ENCODE data around the gene KIF21A. TPM values are rescaled to one million over a fixed set of nuclear protein-coding genes. Genes with fewer than 3 reads are reported as not detected.

KIF21A gene
- total RNA-seq, 1 experiment from 2014 or later: 29.1 TPM

DNA sequence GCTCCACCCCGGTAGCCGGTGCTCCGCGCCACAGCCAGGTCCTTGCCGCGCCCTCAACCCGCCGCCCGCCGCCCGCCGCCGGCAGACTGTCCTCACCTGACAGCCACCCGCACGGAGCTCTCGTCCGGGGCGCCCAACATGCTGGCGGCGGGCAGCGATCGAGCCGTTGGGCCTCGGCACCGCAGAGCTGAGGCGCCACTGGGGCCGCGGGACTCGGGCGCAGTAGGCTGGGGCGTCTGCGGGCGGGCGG lies 164 bp downstream of the KIF21A start:
- intact Hi-C loops (cut with micrococcal nuclease): no loop called here
- H3K4me3 ChIP-seq (replicated peaks in 1 of 2; ENCODE audit: low read depth in 1 of 2, low read length in 2 of 2): peak overlapping the region; percentile 80 to 87
- peak overlapping the region; percentile 77 for H3K9ac ChIP-seq (ENCODE audit: low read length)
- BruUV-seq (replicated peaks): no TSS peak
- peak overlapping the region; percentile 91 for H3K27ac ChIP-seq (ENCODE audit: low read depth, low read length)
- DNase-seq (ENCODE audit: low read depth, low spot score) (no peak), ATAC-seq (peak; percentile 40)
- no peaks in the 10 kb centered on the region for H3K36me3 ChIP-seq (ENCODE audit: control insufficient read depth in 1 of 2, insufficient read depth in 2 of 2, low read length in 2 of 2)
- TF ChIP-seq POLR2A (IDR thresholded peaks at IDR 0.05; ENCODE audit: borderline replicate concordance, extremely low read depth, insufficient read depth, insufficient read length): no peak
- no peak for TF ChIP-seq CEBPB (IDR thresholded peaks at IDR 0.05; ENCODE audit: low read depth)
- TF ChIP-seq, protein P1, sequence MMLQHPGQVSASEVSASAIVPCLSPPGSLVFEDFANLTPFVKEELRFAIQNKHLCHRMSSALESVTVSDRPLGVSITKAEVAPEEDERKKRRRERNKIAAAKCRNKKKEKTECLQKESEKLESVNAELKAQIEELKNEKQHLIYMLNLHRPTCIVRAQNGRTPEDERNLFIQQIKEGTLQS (IDR thresholded peaks at IDR 0.05): no peak
- no peak for TF ChIP-seq SRF (IDR thresholded peaks at IDR 0.05; ENCODE audit: low read depth)
- TF ChIP-seq, protein P2, sequence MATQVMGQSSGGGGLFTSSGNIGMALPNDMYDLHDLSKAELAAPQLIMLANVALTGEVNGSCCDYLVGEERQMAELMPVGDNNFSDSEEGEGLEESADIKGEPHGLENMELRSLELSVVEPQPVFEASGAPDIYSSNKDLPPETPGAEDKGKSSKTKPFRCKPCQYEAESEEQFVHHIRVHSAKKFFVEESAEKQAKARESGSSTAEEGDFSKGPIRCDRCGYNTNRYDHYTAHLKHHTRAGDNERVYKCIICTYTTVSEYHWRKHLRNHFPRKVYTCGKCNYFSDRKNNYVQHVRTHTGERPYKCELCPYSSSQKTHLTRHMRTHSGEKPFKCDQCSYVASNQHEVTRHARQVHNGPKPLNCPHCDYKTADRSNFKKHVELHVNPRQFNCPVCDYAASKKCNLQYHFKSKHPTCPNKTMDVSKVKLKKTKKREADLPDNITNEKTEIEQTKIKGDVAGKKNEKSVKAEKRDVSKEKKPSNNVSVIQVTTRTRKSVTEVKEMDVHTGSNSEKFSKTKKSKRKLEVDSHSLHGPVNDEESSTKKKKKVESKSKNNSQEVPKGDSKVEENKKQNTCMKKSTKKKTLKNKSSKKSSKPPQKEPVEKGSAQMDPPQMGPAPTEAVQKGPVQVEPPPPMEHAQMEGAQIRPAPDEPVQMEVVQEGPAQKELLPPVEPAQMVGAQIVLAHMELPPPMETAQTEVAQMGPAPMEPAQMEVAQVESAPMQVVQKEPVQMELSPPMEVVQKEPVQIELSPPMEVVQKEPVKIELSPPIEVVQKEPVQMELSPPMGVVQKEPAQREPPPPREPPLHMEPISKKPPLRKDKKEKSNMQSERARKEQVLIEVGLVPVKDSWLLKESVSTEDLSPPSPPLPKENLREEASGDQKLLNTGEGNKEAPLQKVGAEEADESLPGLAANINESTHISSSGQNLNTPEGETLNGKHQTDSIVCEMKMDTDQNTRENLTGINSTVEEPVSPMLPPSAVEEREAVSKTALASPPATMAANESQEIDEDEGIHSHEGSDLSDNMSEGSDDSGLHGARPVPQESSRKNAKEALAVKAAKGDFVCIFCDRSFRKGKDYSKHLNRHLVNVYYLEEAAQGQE (IDR thresholded peaks at IDR 0.05; ENCODE audit: low read depth): no peak
- TF ChIP-seq ZFX (IDR thresholded peaks at IDR 0.05): no peak; the same call in 1 of the 2 replicates
- no peak for TF ChIP-seq SP1 (IDR thresholded peaks at IDR 0.05; ENCODE audit: low read depth)
- no peak for TF ChIP-seq ZNF274 (IDR thresholded peaks at IDR 0.05; ENCODE audit: low read depth, low read length)
- no peak for TF ChIP-seq CBX3 (IDR thresholded peaks at IDR 0.05; ENCODE audit: low read depth)
- TF ChIP-seq EGR1 (IDR thresholded peaks at IDR 0.05; ENCODE audit: low read depth): no peak
- no peaks in the 10 kb centered on the region for H4K20me1 ChIP-seq (ENCODE audit: insufficient read depth)
- H2AFZ ChIP-seq (ENCODE audit: low read depth, low read length, poor library complexity, severe bottlenecking): no peak overlapping the region
- RAD21 ChIA-PET (ENCODE audit: low non-redundant PET in 1 of 2, low total read pairs in 2 of 2, uncharacterized antibody in 2 of 2, unreplicated experiment in 2 of 2): no interaction called here
- H3K9me2 ChIP-seq (ENCODE audit: insufficient read depth): no peaks in the 10 kb centered on the region
- CTCF ChIA-PET: no interaction called here
- H3K9me3 ChIP-seq (ENCODE audit: control insufficient read depth in 1 of 2, insufficient read depth in 1 of 2, low read depth in 1 of 2, low read length in 2 of 2): no peaks in the 10 kb centered on the region
- H3K27me3 ChIP-seq (ENCODE audit: insufficient read depth, low read length): no peaks in the 10 kb centered on the region
- H3K4me2 ChIP-seq (ENCODE audit: low read length): peak overlapping the region; percentile 96
- POLR2A ChIA-PET: interaction anchor here (1.3 to 1.4 kb wide), 2 partner anchors 13 to 16 kb away, joined by 3 to 4 read pairs; no protein-coding TSS in a partner anchor
- H3K79me2 ChIP-seq (ENCODE audit: insufficient read depth, low read length): peaks cover 46% of the 10 kb centered on the region
- H3K4me1 ChIP-seq (ENCODE audit: control insufficient read depth in 1 of 2, insufficient read depth in 2 of 2, low read length in 2 of 2): peaks cover 13 to 27% of the 10 kb centered on the region in 2 experiments; a peak in 3 of 4 replicates

Measured in HCT116 (cell line).